ENCODE data around the gene MAPK8IP2.

GRCh38 chr22:50613291-50613981 lies 12.8 kb downstream of the MAPK8IP2 start:
- TF ChIP-seq, protein P1, sequence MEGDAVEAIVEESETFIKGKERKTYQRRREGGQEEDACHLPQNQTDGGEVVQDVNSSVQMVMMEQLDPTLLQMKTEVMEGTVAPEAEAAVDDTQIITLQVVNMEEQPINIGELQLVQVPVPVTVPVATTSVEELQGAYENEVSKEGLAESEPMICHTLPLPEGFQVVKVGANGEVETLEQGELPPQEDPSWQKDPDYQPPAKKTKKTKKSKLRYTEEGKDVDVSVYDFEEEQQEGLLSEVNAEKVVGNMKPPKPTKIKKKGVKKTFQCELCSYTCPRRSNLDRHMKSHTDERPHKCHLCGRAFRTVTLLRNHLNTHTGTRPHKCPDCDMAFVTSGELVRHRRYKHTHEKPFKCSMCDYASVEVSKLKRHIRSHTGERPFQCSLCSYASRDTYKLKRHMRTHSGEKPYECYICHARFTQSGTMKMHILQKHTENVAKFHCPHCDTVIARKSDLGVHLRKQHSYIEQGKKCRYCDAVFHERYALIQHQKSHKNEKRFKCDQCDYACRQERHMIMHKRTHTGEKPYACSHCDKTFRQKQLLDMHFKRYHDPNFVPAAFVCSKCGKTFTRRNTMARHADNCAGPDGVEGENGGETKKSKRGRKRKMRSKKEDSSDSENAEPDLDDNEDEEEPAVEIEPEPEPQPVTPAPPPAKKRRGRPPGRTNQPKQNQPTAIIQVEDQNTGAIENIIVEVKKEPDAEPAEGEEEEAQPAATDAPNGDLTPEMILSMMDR (IDR thresholded peaks at IDR 0.05) = no peak
- peak in 1 of 2 donors; percentile 17 for TF ChIP-seq POLR2A (IDR thresholded peaks at IDR 0.05)

Data from adrenal gland (tissue), 5 donors.